Right atrium auricular region (tissue), 2 donors: Measurements from ENCODE around the gene ZNF423. TPM values are rescaled to one million over a fixed set of nuclear protein-coding genes. Genes with fewer than 3 reads are reported as not detected.

Experiments used
- DNase-seq: peaks from one replicate; pipeline ENCODE4 v3.0.0-alpha.2; 2019; ENCODE audit warnings: low spot score
- H3K27ac ChIP-seq, 2 donors: fragments of 200-600 bp; sonication (generic); 1 replicate in 1 of 2; 2 replicates in 1 of 2; pipeline ENCODE4 v1.5.1; 2016 to 2019
- H3K27me3 ChIP-seq, 2 donors: fragments of 200-600 bp; sonication (generic); one replicate each; pipeline versions ENCODE4 v1.5.1 to v1.6.0; 2017 to 2019
- H3K36me3 ChIP-seq: fragments of 200-600 bp; sonication (generic); one replicate; pipeline ENCODE4 v1.5.1; 2016
- H3K4me1 ChIP-seq, 2 donors: fragments of 200-600 bp; sonication (generic); one replicate each; pipeline versions ENCODE4 v1.5.1 to v1.6.0; 2017 to 2019
- H3K4me3 ChIP-seq, 2 donors: fragments of 200-600 bp; sonication (generic); 1 replicate in 1 of 2; 2 replicates in 1 of 2; pipeline ENCODE4 v1.5.1; 2017 to 2019; ENCODE audit warnings: mild to moderate bottlenecking in 1 of 2, moderate library complexity in 1 of 2
- H3K9me3 ChIP-seq, 2 donors: fragments of 200-600 bp; sonication (generic); one replicate each; pipeline ENCODE4 v1.5.1; 2019
- total RNA-seq, 2 donors: library from RNA; depleted of rRNA; stranded (reverse); fragments of >200 nt; gene quantifications; one replicate each; pipeline ENCODE4 v1.1.0, GENCODE V29; 2016
- TF ChIP-seq, protein P1 (sequence below), 2 donors: fragments of 200-600 bp; sonication (generic); IDR thresholded peaks; one replicate each; pipeline ENCODE4 v1.5.1; 2019; ENCODE audit warnings: antibody characterized with exemption in 2 of 2

The ZNF423 gene
- total RNA-seq, 2 donors from 2014 or later: 8.5 to 10.7 TPM

GRCh38 chr16:49634235-49635008 is 221.5 kb downstream of the ZNF423 start:
- H3K27me3 ChIP-seq: no peaks in the 10 kb centered on the region
- TF ChIP-seq, protein P1, sequence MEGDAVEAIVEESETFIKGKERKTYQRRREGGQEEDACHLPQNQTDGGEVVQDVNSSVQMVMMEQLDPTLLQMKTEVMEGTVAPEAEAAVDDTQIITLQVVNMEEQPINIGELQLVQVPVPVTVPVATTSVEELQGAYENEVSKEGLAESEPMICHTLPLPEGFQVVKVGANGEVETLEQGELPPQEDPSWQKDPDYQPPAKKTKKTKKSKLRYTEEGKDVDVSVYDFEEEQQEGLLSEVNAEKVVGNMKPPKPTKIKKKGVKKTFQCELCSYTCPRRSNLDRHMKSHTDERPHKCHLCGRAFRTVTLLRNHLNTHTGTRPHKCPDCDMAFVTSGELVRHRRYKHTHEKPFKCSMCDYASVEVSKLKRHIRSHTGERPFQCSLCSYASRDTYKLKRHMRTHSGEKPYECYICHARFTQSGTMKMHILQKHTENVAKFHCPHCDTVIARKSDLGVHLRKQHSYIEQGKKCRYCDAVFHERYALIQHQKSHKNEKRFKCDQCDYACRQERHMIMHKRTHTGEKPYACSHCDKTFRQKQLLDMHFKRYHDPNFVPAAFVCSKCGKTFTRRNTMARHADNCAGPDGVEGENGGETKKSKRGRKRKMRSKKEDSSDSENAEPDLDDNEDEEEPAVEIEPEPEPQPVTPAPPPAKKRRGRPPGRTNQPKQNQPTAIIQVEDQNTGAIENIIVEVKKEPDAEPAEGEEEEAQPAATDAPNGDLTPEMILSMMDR (IDR thresholded peaks at IDR 0.05): no peak
- H3K27ac ChIP-seq: no peak overlapping the region
- peaks cover 14% of the 10 kb centered on the region for H3K36me3 ChIP-seq
- peaks cover 0 to 21% of the 10 kb centered on the region in 2 donors for H3K4me1 ChIP-seq
- peak; percentile 48 for DNase-seq
- H3K9me3 ChIP-seq: no peaks in the 10 kb centered on the region
- no peak overlapping the region for H3K4me3 ChIP-seq

GRCh38 chr16:49632795-49633184 is 223.1 kb downstream of the ZNF423 start:
- DNase-seq: no peak
- TF ChIP-seq, protein P1 (IDR thresholded peaks at IDR 0.05): no peak

DNA sequence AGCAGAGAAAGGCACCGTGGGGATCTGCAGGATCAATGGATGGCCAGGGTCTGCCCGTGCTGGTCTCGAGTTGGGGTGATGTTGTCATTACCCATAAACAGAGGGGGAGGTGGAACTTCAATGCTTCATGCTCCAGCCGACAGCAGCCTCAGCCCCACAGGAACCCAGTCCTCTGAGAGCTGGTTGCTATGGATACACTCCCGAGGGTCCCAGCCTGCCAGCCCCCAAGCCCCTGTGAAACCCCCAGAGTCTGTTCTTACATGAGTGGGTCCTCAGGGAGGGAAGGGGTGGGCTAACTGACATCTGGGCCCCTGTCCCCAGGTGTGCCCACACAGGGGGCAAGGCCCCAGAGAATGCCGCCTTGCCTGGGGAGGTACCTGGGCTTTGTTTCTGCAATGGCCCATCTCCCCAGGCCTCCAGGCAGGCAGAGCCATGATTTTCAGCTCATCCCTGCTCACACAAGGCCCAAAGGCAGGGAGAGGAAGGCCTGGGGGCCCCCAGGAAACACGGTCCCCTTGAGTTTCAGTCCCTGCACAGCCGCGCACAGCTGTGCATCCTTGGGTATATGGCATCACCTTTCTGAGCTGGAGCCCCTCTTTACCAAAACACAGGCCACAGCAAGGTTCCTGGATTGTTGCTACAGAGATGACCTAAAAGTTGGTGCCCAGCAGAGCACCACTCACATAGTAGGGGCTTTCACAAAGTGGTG is 223.7 kb downstream of the ZNF423 start:
- TF ChIP-seq, protein P1 (IDR thresholded peaks at IDR 0.05): no peak

More at GRCh38 chr16:49632795-49633184, 223.1 kb downstream of the ZNF423 start:
- H3K4me3 ChIP-seq: no peak overlapping the region
- no peaks in the 10 kb centered on the region for H3K9me3 ChIP-seq
- peaks cover 0 to 10% of the 10 kb centered on the region in 2 donors for H3K4me1 ChIP-seq
- H3K27me3 ChIP-seq: no peaks in the 10 kb centered on the region
- H3K27ac ChIP-seq: no peak overlapping the region
- H3K36me3 ChIP-seq: peaks cover 14% of the 10 kb centered on the region

GRCh38 chr16:49631187-49632041 is 224.5 kb downstream of the ZNF423 start:
- no peaks in the 10 kb centered on the region for H3K9me3 ChIP-seq
- H3K27ac ChIP-seq: no peak overlapping the region
- peaks cover 0 to 10% of the 10 kb centered on the region in 2 donors for H3K4me1 ChIP-seq
- no peaks in the 10 kb centered on the region for H3K27me3 ChIP-seq
- TF ChIP-seq, protein P1 (IDR thresholded peaks at IDR 0.05): no peak
- H3K36me3 ChIP-seq: peaks cover 14% of the 10 kb centered on the region
- no peak for DNase-seq
- H3K4me3 ChIP-seq: no peak overlapping the region

More for the DNA sequence above, 223.7 kb downstream of the ZNF423 start:
- H3K36me3 ChIP-seq: peaks cover 14% of the 10 kb centered on the region
- H3K4me3 ChIP-seq: no peak overlapping the region
- no peak overlapping the region for H3K27ac ChIP-seq
- DNase-seq: no peak
- no peaks in the 10 kb centered on the region for H3K27me3 ChIP-seq
- no peaks in the 10 kb centered on the region for H3K9me3 ChIP-seq
- H3K4me1 ChIP-seq: peaks cover 0 to 10% of the 10 kb centered on the region in 2 donors

GRCh38 chr16:49630783-49631182 is 225.1 kb downstream of the ZNF423 start:
- DNase-seq: no peak
- no peaks in the 10 kb centered on the region for H3K27me3 ChIP-seq
- H3K27ac ChIP-seq: no peak overlapping the region
- H3K4me3 ChIP-seq: no peak overlapping the region
- H3K4me1 ChIP-seq: peaks cover 0 to 11% of the 10 kb centered on the region in 2 donors
- H3K36me3 ChIP-seq: peaks cover 9% of the 10 kb centered on the region
- TF ChIP-seq, protein P1 (IDR thresholded peaks at IDR 0.05): no peak
- no peaks in the 10 kb centered on the region for H3K9me3 ChIP-seq
